SK-N-MC (cell line): Measurements from ENCODE around the gene MGA.

Experiments used
- EZH2 ChIP-seq: fragments of 200-600 bp; sonication (generic); IDR thresholded peaks from one replicate; pipeline ENCODE4 v1.6.1; 2017; ENCODE audit warnings: antibody characterized with exemption
- FOXP2 ChIP-seq: optimal IDR thresholded peaks from 2 replicates; pipeline ENCODE3; 2011; ENCODE audit warnings: mild to moderate bottlenecking, moderate library complexity; ENCODE audit not compliant: insufficient read depth; ENCODE audit errors: extremely low read length, control extremely low read depth
- POLR2AphosphoS5 ChIP-seq: IDR thresholded peaks from 2 replicates; pipeline ENCODE4 v1.6.1; 2012; ENCODE audit warnings: mild to moderate bottlenecking, low read depth, low read length, borderline replicate concordance

DNA sequence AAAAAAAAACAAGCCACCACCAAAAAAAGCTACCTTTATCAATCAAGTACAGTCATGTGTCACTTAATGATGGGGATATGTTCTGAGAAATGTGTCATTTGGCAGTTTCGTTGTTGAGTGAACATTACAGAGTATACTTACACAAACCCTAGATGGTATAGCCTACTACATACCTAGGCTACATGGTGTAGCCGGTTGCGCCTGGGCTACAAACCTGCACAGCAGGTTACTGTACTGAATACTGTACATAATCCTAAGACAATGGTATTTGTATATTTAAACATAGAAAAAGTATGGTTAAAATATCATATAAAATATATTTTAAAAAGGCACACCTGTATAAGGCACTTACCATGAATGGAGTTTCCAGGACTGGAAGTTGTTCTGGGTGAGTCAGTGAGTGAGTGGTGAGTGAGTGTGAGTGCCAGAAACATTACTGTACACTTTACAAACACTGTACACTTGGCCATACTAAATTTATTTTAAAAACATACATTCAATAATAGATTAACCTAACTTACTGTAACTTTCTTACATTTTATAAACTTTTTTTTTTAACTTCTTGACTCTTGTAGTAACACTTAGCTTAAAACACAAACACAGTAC lies 141.7 kb downstream of the MGA start:
- TF ChIP-seq FOXP2: no peak
- no peak for TF ChIP-seq POLR2AphosphoS5
- no peak for TF ChIP-seq EZH2
